ENCODE results near the gene NAA30.

GRCh38 chr14:57420033-57420432 is 29.6 kb downstream of the NAA30 start:
- TF ChIP-seq EP300 (IDR thresholded peaks at IDR 0.05) (no peak), CTCF (IDR thresholded peaks at IDR 0.05) (no peak)

Data from tibial nerve (tissue), 4 donors.